ENCODE data around the gene TRIM25. TPM values are rescaled to one million over a fixed set of nuclear protein-coding genes. Genes with fewer than 3 reads are reported as not detected.
"Not testable (repeated sequence)": the region's sequence is repeated elsewhere in the genome, so short reads cannot be mapped to it uniquely, and the experiment has no call there.

Gene TRIM25
- total RNA-seq, 3 donors from 2014 or later (not counting 1 experiment from before 2014, with no cell fraction given) = 50.4 to 100 (median 74.5) TPM

GRCh38 chr17:56943505-56944125 is 29.8 kb upstream of the TRIM25 start:
- Mint-ChIP-seq H3K4me1 (no peaks in the 10 kb centered on the region), H3K27ac (no peak overlapping the region), H3K9me3 (no peaks in the 10 kb centered on the region), H3K36me3 (peaks cover 6% of the 10 kb centered on the region), H3K4me3 (no peak overlapping the region), H3K27me3 (ENCODE audit: low read depth in 2 of 2) (no peaks in the 10 kb centered on the region)
- intact Hi-C loops (cut with micrococcal nuclease) = no loop called here
- ATAC-seq (no peak), DNase-seq (no peak)
- TF ChIP-seq CTCF (IDR thresholded peaks at IDR 0.05) = no peak
- no peak overlapping the region for H3K27ac ChIP-seq (ENCODE audit: low read length)
- 91% methylated on average over 10 of the region's 10 CpGs for WGBS (ENCODE audit: insufficient coverage)
- peaks cover 29% of the 10 kb centered on the region for H3K36me3 ChIP-seq (ENCODE audit: control insufficient read depth, insufficient read depth, low read length)
- no peaks in the 10 kb centered on the region for H3K9me3 ChIP-seq (ENCODE audit: control insufficient read depth, insufficient read depth, low read length)
- no peaks in the 10 kb centered on the region for H3K4me1 ChIP-seq (ENCODE audit: control insufficient read depth, insufficient read depth, low read length)
- H3K4me3 ChIP-seq (ENCODE audit: low read length) = no peak overlapping the region
- no peaks in the 10 kb centered on the region for H3K27me3 ChIP-seq (ENCODE audit: control insufficient read depth, insufficient read depth, low read length)

GRCh38 chr17:56939869-56940484 is 26.1 kb upstream of the TRIM25 start:
- Mint-ChIP-seq H3K9me3 (no peaks in the 10 kb centered on the region), H3K4me3 (no peak overlapping the region), H3K4me1 (no peaks in the 10 kb centered on the region), H3K27me3 (ENCODE audit: low read depth in 2 of 2) (no peaks in the 10 kb centered on the region), H3K27ac (no peak overlapping the region), H3K36me3 (peaks cover 24% of the 10 kb centered on the region)
- peak; percentile 72 for TF ChIP-seq CTCF (IDR thresholded peaks at IDR 0.05)
- 59% methylated on average over 10 of the region's 11 CpGs for WGBS (ENCODE audit: insufficient coverage)
- intact Hi-C loops (cut with micrococcal nuclease) = loop anchor here (1.0 kb wide), 2 partner anchors 49 to 121 kb away; no protein-coding TSS in a partner anchor
- ATAC-seq (peak; percentile 74 to 79 (median 75)), DNase-seq (peak in 1 of 2 donors; percentile 76)
- Histone ChIP-seq H3K27me3 (ENCODE audit: control insufficient read depth, insufficient read depth, low read length) (no peaks in the 10 kb centered on the region), H3K4me1 (ENCODE audit: control insufficient read depth, insufficient read depth, low read length) (no peaks in the 10 kb centered on the region), H3K27ac (ENCODE audit: low read length) (no peak overlapping the region), H3K4me3 (ENCODE audit: low read length) (no peak overlapping the region), H3K36me3 (ENCODE audit: control insufficient read depth, insufficient read depth, low read length) (peaks cover 44% of the 10 kb centered on the region), H3K9me3 (ENCODE audit: control insufficient read depth, insufficient read depth, low read length) (no peaks in the 10 kb centered on the region)

- DNase-seq; H3K4me1 ChIP-seq (ENCODE audit: control insufficient read depth, insufficient read depth, low read length); intact Hi-C loops (cut with micrococcal nuclease); H3K4me3 Mint-ChIP-seq; ATAC-seq; H3K27me3 Mint-ChIP-seq (ENCODE audit: low read depth in 2 of 2); H3K9me3 ChIP-seq (ENCODE audit: control insufficient read depth, insufficient read depth, low read length); H3K27ac Mint-ChIP-seq; H3K4me3 ChIP-seq (ENCODE audit: low read length); H3K9me3 Mint-ChIP-seq; H3K27ac ChIP-seq (ENCODE audit: low read length); H3K27me3 ChIP-seq (ENCODE audit: control insufficient read depth, insufficient read depth, low read length): not testable (repeated sequence)
- Mint-ChIP-seq H3K36me3 (peaks cover 21% of the 10 kb centered on the region), H3K4me1 (peaks cover 13% of the 10 kb centered on the region in 2 donors)
- peaks cover 37% of the 10 kb centered on the region for H3K36me3 ChIP-seq (ENCODE audit: control insufficient read depth, insufficient read depth, low read length)
- WGBS (ENCODE audit: insufficient coverage) = 90% methylated on average over 4 of the region's 5 CpGs
These were observed 24.4 kb upstream of the TRIM25 start for GRCh38 chr17:56938206-56938605.

GRCh38 chr17:56937687-56938086 is 23.8 kb upstream of the TRIM25 start:
- Histone ChIP-seq H3K36me3 (ENCODE audit: control insufficient read depth, insufficient read depth, low read length) (peaks cover 35% of the 10 kb centered on the region), H3K9me3 (ENCODE audit: control insufficient read depth, insufficient read depth, low read length) (no peaks in the 10 kb centered on the region), H3K4me1 (ENCODE audit: control insufficient read depth, insufficient read depth, low read length) (no peaks in the 10 kb centered on the region), H3K27ac (ENCODE audit: low read length) (no peak overlapping the region), H3K4me3 (ENCODE audit: low read length) (no peak overlapping the region), H3K27me3 (ENCODE audit: control insufficient read depth, insufficient read depth, low read length) (no peaks in the 10 kb centered on the region)
- intact Hi-C loops (cut with micrococcal nuclease) = no loop called here
- Mint-ChIP-seq H3K4me1 (peaks cover 13% of the 10 kb centered on the region in 2 donors), H3K27me3 (ENCODE audit: low read depth in 2 of 2) (no peaks in the 10 kb centered on the region), H3K36me3 (peaks cover 18% of the 10 kb centered on the region), H3K9me3 (no peaks in the 10 kb centered on the region), H3K27ac (no peak overlapping the region), H3K4me3 (no peak overlapping the region)
- DNase-seq (no peak), ATAC-seq (no peak)
- WGBS (ENCODE audit: insufficient coverage) = 97% methylated on average over 2 of the region's 2 CpGs
- TF ChIP-seq CTCF (IDR thresholded peaks at IDR 0.05) = no peak
